ENCODE data around the gene ST6GALNAC5.
A peak's percentile ranks its signal among the peaks of the same experiment; 100 is the strongest.

ST6GALNAC5 gene

DNA sequence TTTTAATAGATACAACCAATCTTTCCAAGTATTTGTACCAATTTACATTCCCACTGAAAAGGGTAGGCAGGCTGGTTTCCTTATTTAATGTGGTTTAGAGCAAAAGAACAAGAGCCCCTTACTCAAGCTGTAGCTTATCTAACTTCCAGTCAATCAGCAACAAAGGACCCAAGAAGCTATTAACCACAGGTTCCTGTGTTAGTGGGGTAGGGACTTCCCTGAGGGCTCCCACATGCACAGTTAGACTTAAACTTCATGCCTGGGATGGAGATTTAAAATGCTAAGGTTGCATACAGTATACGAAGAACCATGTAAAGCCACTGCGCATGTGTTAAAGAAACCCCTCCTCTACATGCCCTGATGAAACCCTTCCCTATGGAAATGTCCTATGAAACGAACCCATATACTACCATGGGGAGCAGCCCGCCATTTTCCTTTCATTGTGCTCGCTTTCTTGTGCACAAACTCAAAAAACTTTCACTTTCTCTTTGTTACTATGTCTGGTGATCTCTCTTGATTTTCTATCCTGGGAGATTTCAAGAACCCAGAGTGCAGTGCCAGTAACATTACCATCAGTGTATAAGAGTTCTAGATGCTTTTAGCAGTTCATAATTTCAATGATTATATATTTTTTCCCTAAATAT lies 23.3 kb upstream of the ST6GALNAC5 start:
- Mint-ChIP-seq H3K9me3 (no peaks in the 10 kb centered on the region), H3K4me3 (peak overlapping the region in 1 of 2 donors; percentile 47), H3K27me3 (no peaks in the 10 kb centered on the region), H3K27ac (no peak overlapping the region), H3K36me3 (ENCODE audit: insufficient read depth) (no peaks in the 10 kb centered on the region), H3K4me1 (ENCODE audit: low read depth in 2 of 2) (peaks cover 2 to 4% of the 10 kb centered on the region in 2 donors)
- ATAC-seq (replicated peaks) (no peak), DNase-seq (no peak)

DNA sequence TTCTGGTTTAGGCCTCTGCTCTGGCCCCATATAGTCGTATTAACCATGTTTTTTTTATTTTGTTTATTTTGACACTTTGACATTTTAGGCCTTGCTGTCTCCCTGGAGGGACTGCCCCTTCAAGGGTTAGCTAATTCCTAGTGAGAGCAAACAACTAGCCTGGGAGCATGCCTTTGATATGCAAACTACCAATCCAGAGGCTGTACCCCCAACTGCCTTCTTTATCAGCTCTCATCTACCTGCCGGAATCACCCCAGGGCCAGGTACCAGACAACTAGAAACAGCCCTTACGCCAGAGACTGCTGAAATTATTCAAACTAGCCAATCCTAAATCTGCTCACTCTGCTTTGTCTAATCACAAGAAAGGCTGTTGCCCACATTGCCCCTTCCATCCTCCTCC lies 13.0 kb upstream of the ST6GALNAC5 start:
- Mint-ChIP-seq H3K27me3 (no peaks in the 10 kb centered on the region), H3K9me3 (no peaks in the 10 kb centered on the region), H3K4me3 (no peak overlapping the region), H3K36me3 (ENCODE audit: insufficient read depth) (no peaks in the 10 kb centered on the region), H3K4me1 (ENCODE audit: low read depth in 2 of 2) (no peaks in the 10 kb centered on the region), H3K27ac (no peak overlapping the region)
- no peak for ATAC-seq (replicated peaks)
- no peak for DNase-seq

DNA sequence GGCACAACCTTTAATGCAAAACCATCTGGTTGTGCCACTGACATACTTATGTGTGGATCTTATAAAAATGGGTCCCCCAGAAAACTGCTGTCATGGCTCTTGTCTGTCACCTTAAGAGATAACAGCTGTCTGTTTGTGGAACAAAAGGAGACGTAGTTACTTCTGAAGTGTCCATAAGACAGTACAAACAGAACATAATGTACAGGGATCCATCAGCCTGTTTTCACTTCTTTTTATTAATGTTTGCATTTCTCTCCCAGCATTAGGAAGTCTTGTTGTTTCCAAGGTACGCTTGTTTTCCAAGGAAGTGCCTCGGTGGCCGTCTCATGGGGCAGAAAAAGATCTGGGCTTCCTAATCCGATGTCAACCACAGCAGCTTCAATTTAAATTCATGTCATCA lies 11.2 kb upstream of the ST6GALNAC5 start:
- Mint-ChIP-seq H3K36me3 (ENCODE audit: insufficient read depth) (no peaks in the 10 kb centered on the region), H3K4me3 (no peak overlapping the region), H3K4me1 (ENCODE audit: low read depth in 2 of 2) (no peaks in the 10 kb centered on the region), H3K27ac (no peak overlapping the region), H3K27me3 (peaks cover 0 to 5% of the 10 kb centered on the region in 2 donors), H3K9me3 (peaks cover 0 to 5% of the 10 kb centered on the region in 2 donors)
- DNase-seq (no peak), ATAC-seq (replicated peaks) (no peak)

DNA sequence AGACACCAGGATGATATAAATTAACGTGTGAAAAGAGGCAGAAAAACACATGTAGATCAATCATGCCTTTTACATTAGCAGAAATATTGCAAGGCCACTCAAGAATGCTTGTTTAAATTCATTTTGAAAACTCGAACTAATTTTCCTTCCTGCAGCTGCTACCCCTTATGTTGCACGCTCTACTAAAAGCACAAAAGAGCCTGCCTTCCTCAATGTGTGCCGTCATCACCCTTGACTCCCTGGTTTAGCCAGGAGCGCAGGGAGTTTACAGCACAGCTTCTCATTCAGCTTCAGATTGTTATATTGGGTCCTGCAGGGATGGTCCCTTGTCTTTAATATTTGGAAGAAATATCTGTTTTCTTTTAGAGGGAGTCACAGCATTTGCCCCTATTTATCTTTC lies 10.1 kb upstream of the ST6GALNAC5 start:
- peaks cover 0 to 5% of the 10 kb centered on the region in 2 donors for H3K9me3 Mint-ChIP-seq
- no peak overlapping the region for H3K4me3 Mint-ChIP-seq

DNA sequence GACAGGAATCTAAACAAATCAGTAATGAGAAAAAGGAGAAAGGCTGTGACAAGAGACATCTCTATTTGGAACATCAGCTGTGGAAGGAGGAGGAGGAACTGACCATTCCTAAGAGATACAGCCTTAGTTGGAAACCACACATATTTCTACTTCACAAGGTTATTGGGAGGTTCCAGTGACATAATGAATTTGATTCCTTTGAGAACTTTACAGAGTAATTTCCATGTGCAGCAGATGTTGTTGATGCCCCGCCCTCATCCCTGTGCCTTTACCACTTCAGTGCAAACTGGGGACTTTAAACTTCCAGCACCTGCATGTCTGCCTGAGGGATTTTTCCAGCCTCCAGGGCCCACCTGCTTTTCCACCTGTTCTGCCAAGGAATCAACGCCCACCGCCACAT lies 9.3 kb upstream of the ST6GALNAC5 start:
- Mint-ChIP-seq H3K9me3 (peaks cover 0 to 5% of the 10 kb centered on the region in 2 donors), H3K27ac (no peak overlapping the region), H3K36me3 (ENCODE audit: insufficient read depth) (no peaks in the 10 kb centered on the region), H3K4me3 (no peak overlapping the region), H3K27me3 (peaks cover 0 to 11% of the 10 kb centered on the region in 2 donors), H3K4me1 (ENCODE audit: low read depth in 2 of 2) (no peaks in the 10 kb centered on the region)
- DNase-seq (no peak), ATAC-seq (replicated peaks) (no peak)

More for the DNA sequence above, 10.1 kb upstream of the ST6GALNAC5 start:
- no peaks in the 10 kb centered on the region for H3K36me3 Mint-ChIP-seq (ENCODE audit: insufficient read depth)
- peaks cover 0 to 5% of the 10 kb centered on the region in 2 donors for H3K27me3 Mint-ChIP-seq
- ATAC-seq (replicated peaks), result no peak
- DNase-seq, result no peak
- H3K4me1 Mint-ChIP-seq (ENCODE audit: low read depth in 2 of 2), result no peaks in the 10 kb centered on the region
- no peak overlapping the region for H3K27ac Mint-ChIP-seq

DNA sequence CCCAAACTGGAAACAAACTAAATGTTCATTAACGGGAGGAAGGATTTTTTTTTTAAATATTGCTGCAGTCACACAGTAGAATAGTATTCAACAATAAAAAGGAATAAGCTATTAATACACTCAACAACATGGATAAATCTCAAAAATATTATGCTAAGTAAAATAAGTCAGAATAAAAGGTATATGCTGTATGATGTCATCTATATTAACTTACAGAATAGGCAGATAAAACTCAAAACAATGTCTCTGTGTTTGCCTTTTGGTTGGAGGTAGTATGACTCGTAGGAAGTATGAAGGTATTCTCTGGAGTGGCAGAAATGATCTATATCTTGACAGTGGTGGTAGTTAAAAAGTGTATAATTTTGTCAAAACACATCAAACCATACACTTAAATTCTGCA lies 6.1 kb upstream of the ST6GALNAC5 start:
- H3K4me3 Mint-ChIP-seq, result no peak overlapping the region
- peaks cover 8 to 14% of the 10 kb centered on the region in 2 donors for H3K27me3 Mint-ChIP-seq
- H3K36me3 Mint-ChIP-seq (ENCODE audit: insufficient read depth), result no peaks in the 10 kb centered on the region
- no peak overlapping the region for H3K27ac Mint-ChIP-seq
- ATAC-seq (replicated peaks) (no peak), DNase-seq (no peak)
- no peaks in the 10 kb centered on the region for H3K4me1 Mint-ChIP-seq (ENCODE audit: low read depth in 2 of 2)
- H3K9me3 Mint-ChIP-seq, result peaks cover 0 to 5% of the 10 kb centered on the region in 2 donors

DNA sequence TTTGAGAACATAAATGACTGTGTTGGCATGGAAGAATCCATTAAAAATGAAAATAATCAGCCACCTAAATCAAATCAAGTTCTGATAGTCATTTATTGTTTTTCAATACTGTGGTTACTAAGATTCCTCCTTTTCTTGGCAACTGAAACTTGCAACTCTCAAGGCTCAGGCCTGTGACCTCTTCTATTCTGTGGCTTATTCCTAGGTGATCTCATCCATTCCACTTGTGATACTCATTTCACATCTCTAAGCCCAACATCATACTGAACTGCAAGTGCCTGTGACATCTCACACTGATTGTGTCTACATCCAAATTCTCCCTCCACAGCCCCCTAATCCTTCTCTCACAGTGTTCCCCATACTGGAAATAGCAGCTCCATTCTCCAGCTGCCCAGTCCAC lies 4.8 kb upstream of the ST6GALNAC5 start:
- Mint-ChIP-seq H3K4me1 (ENCODE audit: low read depth in 2 of 2) (no peaks in the 10 kb centered on the region), H3K27me3 (peaks cover 15 to 24% of the 10 kb centered on the region in 2 donors), H3K36me3 (ENCODE audit: insufficient read depth) (no peaks in the 10 kb centered on the region), H3K9me3 (peaks cover 0 to 5% of the 10 kb centered on the region in 2 donors), H3K27ac (no peak overlapping the region), H3K4me3 (no peak overlapping the region)
- ATAC-seq (replicated peaks) (no peak), DNase-seq (no peak)

DNA sequence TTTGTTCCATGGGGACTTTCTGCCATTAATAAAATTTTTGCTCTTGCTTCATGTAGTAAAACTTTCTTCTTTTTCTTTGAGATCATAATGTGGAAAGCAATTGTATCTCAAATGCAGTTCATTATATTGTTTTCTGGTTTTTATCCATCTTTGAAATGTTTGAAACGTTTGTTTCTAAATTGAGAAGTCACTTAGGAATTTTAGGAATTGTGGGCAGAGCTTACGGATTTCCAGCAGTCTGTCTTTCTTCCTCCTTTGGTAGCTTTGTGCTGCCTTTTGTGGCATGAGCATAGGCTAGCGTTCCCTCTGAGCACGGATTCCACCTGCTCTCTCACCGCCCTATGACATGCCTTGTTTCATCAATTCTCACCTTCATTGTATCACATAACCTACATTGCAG lies 2.9 kb upstream of the ST6GALNAC5 start:
- H3K36me3 Mint-ChIP-seq (ENCODE audit: insufficient read depth), result no peaks in the 10 kb centered on the region
- ATAC-seq (replicated peaks) (no peak), DNase-seq (no peak)
- H3K27ac Mint-ChIP-seq, result no peak overlapping the region
- peaks cover 0 to 5% of the 10 kb centered on the region in 2 donors for H3K4me1 Mint-ChIP-seq (ENCODE audit: low read depth in 2 of 2)
- H3K9me3 Mint-ChIP-seq, result peaks cover 0 to 5% of the 10 kb centered on the region in 2 donors
- H3K27me3 Mint-ChIP-seq, result peaks cover 34 to 43% of the 10 kb centered on the region in 2 donors
- no peak overlapping the region for H3K4me3 Mint-ChIP-seq

DNA sequence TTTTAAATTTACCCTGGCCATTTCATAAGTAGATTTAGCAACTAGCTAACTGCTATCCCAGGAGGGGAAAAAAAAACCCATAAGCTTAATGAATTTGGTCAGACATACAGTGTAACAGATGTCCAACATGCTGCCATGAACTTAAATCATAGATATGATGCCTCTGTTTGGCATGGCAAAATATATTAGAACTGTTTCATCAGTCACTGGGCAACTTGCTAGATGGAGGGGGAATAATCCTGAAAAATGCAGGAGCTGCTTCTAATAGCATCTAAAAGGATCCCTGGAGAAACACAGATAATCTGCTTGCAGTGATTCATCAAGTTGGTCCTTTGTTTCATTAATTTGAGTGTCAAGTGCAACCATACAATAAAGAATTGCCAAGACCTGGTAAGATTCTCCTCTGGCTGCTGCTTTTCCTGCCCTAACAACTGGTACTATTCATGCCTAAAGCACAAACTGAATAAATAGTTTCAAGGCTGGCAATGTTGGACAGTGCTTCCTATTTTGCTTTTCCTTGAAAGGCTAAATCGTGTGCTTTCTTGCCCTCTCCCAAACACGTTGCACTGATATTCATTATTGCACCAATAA lies 1.5 kb upstream of the ST6GALNAC5 start:
- ATAC-seq (replicated peaks), result no peak
- H3K36me3 Mint-ChIP-seq (ENCODE audit: insufficient read depth), result no peaks in the 10 kb centered on the region
- no peak overlapping the region for H3K27ac Mint-ChIP-seq
- DNase-seq, result no peak
- H3K27me3 Mint-ChIP-seq, result peaks cover 48% of the 10 kb centered on the region in 2 donors
- H3K4me1 Mint-ChIP-seq (ENCODE audit: low read depth in 2 of 2), result peaks cover 0 to 5% of the 10 kb centered on the region in 2 donors
- no peak overlapping the region for H3K4me3 Mint-ChIP-seq
- no peaks in the 10 kb centered on the region for H3K9me3 Mint-ChIP-seq

DNA sequence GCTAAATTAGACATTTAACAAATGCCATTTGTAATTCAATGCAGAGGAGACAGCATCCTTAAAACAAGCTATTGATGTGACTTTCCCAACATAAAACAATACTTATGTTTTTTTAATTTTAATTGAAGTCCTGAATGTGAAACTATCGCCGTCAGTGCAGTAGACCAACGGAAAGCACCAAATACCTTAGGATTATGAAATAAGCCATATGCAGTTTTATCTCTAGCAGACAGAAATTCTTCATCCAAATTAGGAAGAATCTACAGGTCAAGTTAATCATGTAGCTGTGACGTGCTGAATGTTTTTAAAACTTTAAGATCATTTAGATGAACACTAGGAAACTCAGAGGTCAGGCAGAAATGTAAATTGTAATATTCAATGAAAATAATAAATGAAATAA lies 714 bp upstream of the ST6GALNAC5 start:
- Mint-ChIP-seq H3K36me3 (ENCODE audit: insufficient read depth) (no peaks in the 10 kb centered on the region), H3K4me1 (ENCODE audit: low read depth in 2 of 2) (peaks cover 0 to 5% of the 10 kb centered on the region in 2 donors), H3K27ac (no peak overlapping the region), H3K27me3 (peaks cover 53 to 56% of the 10 kb centered on the region in 2 donors), H3K9me3 (no peaks in the 10 kb centered on the region), H3K4me3 (no peak overlapping the region)
- DNase-seq (no peak), ATAC-seq (replicated peaks) (no peak)

DNA sequence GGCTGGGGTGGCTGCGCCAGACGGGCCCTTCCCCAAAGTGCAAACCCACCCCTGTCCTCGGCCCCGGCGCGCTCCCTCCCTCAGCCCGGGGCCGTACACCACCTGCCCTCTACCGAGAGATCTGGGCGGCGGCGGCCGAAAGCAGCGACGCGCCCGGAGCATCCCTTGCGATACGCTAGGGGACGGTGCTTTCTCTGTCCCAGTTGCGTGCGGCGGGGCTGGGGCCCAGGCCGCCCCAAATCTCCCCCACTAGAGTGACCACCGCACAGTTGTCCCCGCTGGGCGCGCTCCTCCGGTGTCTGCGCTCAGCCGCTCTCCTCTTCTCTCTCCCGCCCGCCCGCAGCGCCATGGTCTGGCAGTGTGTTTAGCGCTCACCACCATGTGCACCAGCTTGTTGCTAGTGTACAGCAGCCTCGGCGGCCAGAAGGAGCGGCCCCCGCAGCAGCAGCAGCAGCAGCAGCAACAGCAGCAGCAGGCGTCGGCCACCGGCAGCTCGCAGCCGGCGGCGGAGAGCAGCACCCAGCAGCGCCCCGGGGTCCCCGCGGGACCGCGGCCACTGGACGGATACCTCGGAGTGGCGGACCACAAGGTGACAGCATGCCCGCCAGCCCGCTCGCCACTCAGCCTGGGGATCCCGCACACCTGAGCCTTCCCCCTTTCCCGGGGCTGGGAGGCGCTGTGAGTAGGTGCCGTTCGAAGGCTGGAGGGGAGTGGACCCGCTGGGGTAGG lies 1.0 kb downstream of the ST6GALNAC5 start:
- Mint-ChIP-seq H3K4me1 (ENCODE audit: low read depth in 2 of 2) (peaks cover 0 to 5% of the 10 kb centered on the region in 2 donors), H3K36me3 (ENCODE audit: insufficient read depth) (no peaks in the 10 kb centered on the region), H3K27me3 (peaks cover 52 to 57% of the 10 kb centered on the region in 2 donors), H3K9me3 (peaks cover 0 to 5% of the 10 kb centered on the region in 2 donors), H3K27ac (no peak overlapping the region), H3K4me3 (peak overlapping the region; percentile 33 to 52)
- ATAC-seq (replicated peaks), result no peak
- no peak for DNase-seq

DNA sequence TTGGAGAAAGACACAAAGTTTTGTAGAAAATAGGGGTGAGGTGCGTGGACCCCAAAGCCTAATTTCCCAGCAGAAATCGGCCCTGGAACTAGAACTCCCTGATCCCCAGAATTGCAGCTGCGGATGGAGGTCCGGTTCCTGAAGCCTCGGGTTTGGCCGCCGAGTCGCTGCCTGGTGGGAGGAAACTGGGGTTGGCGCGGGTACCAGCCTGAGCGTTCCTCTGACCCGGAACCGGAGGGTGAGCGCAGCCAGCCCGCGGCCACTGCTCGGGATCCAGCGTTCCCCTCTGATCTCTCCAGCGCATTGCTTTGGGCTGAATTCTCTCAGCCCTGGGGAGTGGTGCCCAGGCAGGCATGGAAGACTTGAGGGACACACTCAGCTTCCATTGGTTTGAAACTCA lies 1.6 kb downstream of the ST6GALNAC5 start:
- DNase-seq (no peak), ATAC-seq (replicated peaks) (no peak)
- no peak overlapping the region for H3K4me3 Mint-ChIP-seq
- peaks cover 0 to 5% of the 10 kb centered on the region in 2 donors for H3K4me1 Mint-ChIP-seq (ENCODE audit: low read depth in 2 of 2)
- H3K9me3 Mint-ChIP-seq, result peaks cover 0 to 5% of the 10 kb centered on the region in 2 donors
- peaks cover 52 to 57% of the 10 kb centered on the region in 2 donors for H3K27me3 Mint-ChIP-seq
- H3K27ac Mint-ChIP-seq, result no peak overlapping the region
- no peaks in the 10 kb centered on the region for H3K36me3 Mint-ChIP-seq (ENCODE audit: insufficient read depth)

DNA sequence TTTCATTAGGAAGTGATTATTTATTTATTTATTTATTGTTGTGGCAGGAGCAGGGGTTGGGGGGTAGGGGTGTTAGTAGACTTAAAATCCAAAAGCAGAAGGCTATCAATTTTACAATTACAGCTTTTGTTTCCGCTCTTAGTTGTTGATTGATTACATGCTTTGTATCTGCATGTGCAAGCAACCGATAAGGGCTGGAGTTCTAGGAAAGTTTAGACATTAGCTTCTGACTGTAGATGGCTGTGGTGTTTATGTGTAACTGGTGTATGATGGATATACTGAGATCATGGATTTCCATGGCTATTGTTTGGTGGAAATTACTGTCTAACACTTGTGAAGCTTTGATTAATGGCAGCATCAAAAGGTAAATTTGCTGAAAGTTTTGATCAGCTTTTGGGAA lies 2.8 kb downstream of the ST6GALNAC5 start:
- Mint-ChIP-seq H3K9me3 (peaks cover 0 to 5% of the 10 kb centered on the region in 2 donors), H3K4me1 (ENCODE audit: low read depth in 2 of 2) (peaks cover 0 to 5% of the 10 kb centered on the region in 2 donors), H3K27ac (no peak overlapping the region), H3K27me3 (peaks cover 52 to 57% of the 10 kb centered on the region in 2 donors), H3K36me3 (ENCODE audit: insufficient read depth) (no peaks in the 10 kb centered on the region), H3K4me3 (no peak overlapping the region)
- DNase-seq, result no peak
- ATAC-seq (replicated peaks), result no peak
